Liver (tissue), 9 donors: ENCODE data around the gene KMT5C. TPM values are rescaled to one million over a fixed set of nuclear protein-coding genes. Genes with fewer than 3 reads are reported as not detected.

Experiments used
- DNase-seq: peaks from one replicate; pipeline ENCODE4 v3.0.0-alpha.2; 2017; ENCODE audit warnings: low spot score
- H3K27ac ChIP-seq, 2 donors: one replicate each; pipeline ENCODE4 v1.7.0; 2013; ENCODE audit warnings: inconsistent platforms in 2 of 2, low read length in 2 of 2, control low read depth in 1 of 2, low read depth in 1 of 2, mild to moderate bottlenecking in 1 of 2
- H3K27me3 ChIP-seq, 4 donors: one replicate each; pipeline versions ENCODE4 v1.6.1 to v1.7.0; 2013; ENCODE audit warnings: low read length in 3 of 4, inconsistent platforms in 1 of 4, mild to moderate bottlenecking in 1 of 4, moderate library complexity in 1 of 4; ENCODE audit not compliant: control insufficient read depth in 4 of 4, insufficient read depth in 4 of 4
- H3K36me3 ChIP-seq, 4 donors: one replicate each; pipeline versions ENCODE4 v1.6.1 to v1.7.0; 2013; ENCODE audit warnings: low read length in 3 of 4, mild to moderate bottlenecking in 3 of 4, low read depth in 1 of 4, moderate library complexity in 1 of 4; ENCODE audit not compliant: control insufficient read depth in 4 of 4, insufficient read depth in 3 of 4
- H3K4me1 ChIP-seq, 4 donors: one replicate each; pipeline versions ENCODE4 v1.6.1 to v1.7.0; 2013; ENCODE audit warnings: low read length in 3 of 4, mild to moderate bottlenecking in 3 of 4, moderate library complexity in 1 of 4; ENCODE audit not compliant: control insufficient read depth in 4 of 4, insufficient read depth in 4 of 4
- H3K4me3 ChIP-seq, 3 donors: one replicate each; pipeline versions ENCODE4 v1.6.1 to v1.7.0; 2013; ENCODE audit warnings: low read length in 3 of 3, control low read depth in 1 of 3, low read depth in 1 of 3, mild to moderate bottlenecking in 1 of 3
- H3K9ac ChIP-seq, 2 donors: one replicate each; pipeline ENCODE4 v1.7.0; 2013; ENCODE audit warnings: low read length in 2 of 2, mild to moderate bottlenecking in 2 of 2, moderate library complexity in 2 of 2, control low read depth in 1 of 2, low read depth in 1 of 2
- H3K9me3 ChIP-seq, 4 donors: one replicate each; pipeline versions ENCODE4 v1.6.1 to v1.7.0; 2013; ENCODE audit warnings: low read length in 3 of 4; ENCODE audit not compliant: control insufficient read depth in 4 of 4
- EGR1 ChIP-seq, 2 donors: IDR thresholded peaks; 2 replicates each; pipeline ENCODE4 v1.6.1; 2016 to 2018; ENCODE audit warnings: antibody characterized with exemption in 2 of 2, low read depth in 2 of 2
- FOXA1 ChIP-seq: IDR thresholded peaks from 2 replicates; pipeline ENCODE4 v1.6.1; 2016; ENCODE audit warnings: antibody characterized with exemption
- FOXA2 ChIP-seq: IDR thresholded peaks from 2 replicates; pipeline ENCODE4 v1.6.1; 2016; ENCODE audit warnings: antibody characterized with exemption
- GABPA ChIP-seq, 2 donors: IDR thresholded peaks in 1 of 2; conservative IDR thresholded peaks in 1 of 2; 2 replicates each; pipeline ENCODE4 v1.6.1; 2016; ENCODE audit warnings: antibody characterized with exemption in 2 of 2, mild to moderate bottlenecking in 1 of 2, moderate library complexity in 1 of 2
- HNF4A ChIP-seq, 2 donors: conservative IDR thresholded peaks; 2 replicates each; pipeline ENCODE4 v1.6.1; 2016; ENCODE audit warnings: antibody characterized with exemption in 2 of 2, mild to moderate bottlenecking in 2 of 2
- HNF4G ChIP-seq: IDR thresholded peaks from 2 replicates; pipeline ENCODE4 v1.6.1; 2016; ENCODE audit warnings: antibody characterized with exemption
- NR2F2 ChIP-seq: IDR thresholded peaks from 2 replicates; pipeline ENCODE4 v1.6.1; 2016; ENCODE audit warnings: antibody characterized with exemption
- RAD21 ChIP-seq, 2 donors: IDR thresholded peaks; 2 replicates each; pipeline ENCODE4 v1.6.1; 2016; ENCODE audit warnings: antibody characterized with exemption in 2 of 2, mild to moderate bottlenecking in 2 of 2
- REST ChIP-seq: IDR thresholded peaks from 2 replicates; pipeline ENCODE4 v1.6.1; 2016; ENCODE audit warnings: antibody characterized with exemption, mild to moderate bottlenecking
- SP1 ChIP-seq: IDR thresholded peaks from 2 replicates; pipeline ENCODE4 v1.6.1; 2018; ENCODE audit warnings: antibody characterized with exemption, mild to moderate bottlenecking
- TAF1 ChIP-seq: conservative IDR thresholded peaks from 2 replicates; pipeline ENCODE4 v1.6.1; 2016; ENCODE audit warnings: antibody characterized with exemption, mild to moderate bottlenecking
- YY1 ChIP-seq: IDR thresholded peaks from 2 replicates; pipeline ENCODE4 v1.6.1; 2016; ENCODE audit warnings: antibody characterized with exemption, mild to moderate bottlenecking
- WGBS: extraction: QIAGEN DNeasy Blood & Tissue Kit; methylation state at CpG from one replicate; pipeline ENCODE4 v1.1.7; 2013; 5-methylcytosine and 5-hydroxymethylcytosine counted together
- polyA plus RNA-seq, 2 donors: library from polyadenylated mRNA; stranded (reverse) in 1 of 2; unstranded in 1 of 2; fragments of 200-250 nt in 1 of 2; fragments of >200 nt in 1 of 2; fragmentation: Nextera tagmentation in 1 of 2; extraction: Ambion mirVana in 1 of 2; gene quantifications; one replicate each; pipeline versions ENCODE4 v1.2.1 to v1.2.3, GENCODE V29; 2013 to 2015
- total RNA-seq, 2 donors: library from RNA; depleted of rRNA; stranded (reverse); fragments of >200 nt; gene quantifications; one replicate each; pipeline ENCODE4 v1.2.3, GENCODE V29; 2014
- TF ChIP-seq, protein P1 (sequence below): fragments of 150-350 bp; IDR thresholded peaks from 2 replicates; pipeline ENCODE4 v1.5.1; 2017; ENCODE audit warnings: improper control_type of control experiment, low read depth, low read length; ENCODE audit not compliant: missing input control
- TF ChIP-seq, protein P2 (sequence below): IDR thresholded peaks from 2 replicates; pipeline ENCODE4 v1.6.1; 2016; ENCODE audit warnings: antibody characterized with exemption
- TF ChIP-seq, protein P3 (sequence below): IDR thresholded peaks from 2 replicates; pipeline ENCODE4 v1.6.1; 2016; ENCODE audit warnings: antibody characterized with exemption
- TF ChIP-seq, protein P4 (sequence below): IDR thresholded peaks from 2 replicates; pipeline ENCODE4 v1.6.1; 2016; ENCODE audit warnings: antibody characterized with exemption
- donor health status: healthy.
- donor health status: healthy.
- donor health status: healthy.
- donor health status: healthy.
- donor health status: healthy.

The KMT5C gene
- total and polyA plus RNA-seq, 4 donors: 1.1 to 11.6 (median 3.0) TPM

DNA sequence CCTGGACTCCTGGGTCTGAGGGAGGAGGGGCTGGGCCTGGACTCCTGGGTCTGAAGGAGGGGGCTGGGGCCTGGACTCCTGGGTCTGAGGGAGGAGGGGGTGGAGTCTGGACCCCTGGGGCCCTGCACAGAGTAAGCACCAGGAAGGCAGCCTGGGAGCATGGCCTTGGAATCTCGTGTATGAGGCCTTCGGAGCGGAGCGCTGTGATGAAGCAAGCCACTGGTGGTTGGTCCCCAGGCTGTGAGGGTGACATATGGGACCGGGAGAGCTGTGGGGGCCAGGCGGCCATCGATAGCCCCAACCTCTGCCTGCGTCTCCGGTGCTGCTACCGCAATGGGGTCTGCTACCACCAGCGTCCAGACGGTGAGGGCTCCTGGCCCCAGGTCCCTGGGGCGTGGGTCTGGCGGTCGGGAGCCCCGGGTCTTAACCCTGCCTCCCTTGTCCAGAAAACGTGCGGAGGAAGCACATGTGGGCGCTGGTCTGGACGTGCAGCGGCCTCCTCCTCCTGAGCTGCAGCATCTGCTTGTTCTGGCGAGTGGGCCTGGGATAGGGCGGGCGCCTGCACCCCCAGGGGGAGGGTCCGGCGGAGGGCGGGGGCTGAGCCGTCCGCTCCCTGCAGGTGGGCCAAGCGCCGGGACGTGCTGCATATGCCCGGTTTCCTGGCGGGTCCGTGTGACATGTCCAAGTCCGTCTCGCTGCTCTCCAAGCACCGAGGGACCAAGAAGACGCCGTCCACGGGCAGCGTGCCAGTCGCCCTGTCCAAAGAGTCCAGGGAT, 37.9 kb downstream of the KMT5C start:
- H3K9me3 ChIP-seq: no peaks in the 10 kb centered on the region
- no peaks in the 10 kb centered on the region for H3K36me3 ChIP-seq
- peaks cover 0 to 4% (median 3%) of the 10 kb centered on the region in 4 donors for H3K27me3 ChIP-seq
- no peak for DNase-seq
- WGBS: 20% methylated on average over 43 of the region's 43 CpGs
- no peak overlapping the region for H3K4me3 ChIP-seq
- H3K9ac ChIP-seq: no peak overlapping the region
- H3K4me1 ChIP-seq: peaks cover 0 to 2% (median 0%) of the 10 kb centered on the region in 4 donors
- H3K27ac ChIP-seq: no peak overlapping the region
- TF ChIP-seq, protein P1, sequence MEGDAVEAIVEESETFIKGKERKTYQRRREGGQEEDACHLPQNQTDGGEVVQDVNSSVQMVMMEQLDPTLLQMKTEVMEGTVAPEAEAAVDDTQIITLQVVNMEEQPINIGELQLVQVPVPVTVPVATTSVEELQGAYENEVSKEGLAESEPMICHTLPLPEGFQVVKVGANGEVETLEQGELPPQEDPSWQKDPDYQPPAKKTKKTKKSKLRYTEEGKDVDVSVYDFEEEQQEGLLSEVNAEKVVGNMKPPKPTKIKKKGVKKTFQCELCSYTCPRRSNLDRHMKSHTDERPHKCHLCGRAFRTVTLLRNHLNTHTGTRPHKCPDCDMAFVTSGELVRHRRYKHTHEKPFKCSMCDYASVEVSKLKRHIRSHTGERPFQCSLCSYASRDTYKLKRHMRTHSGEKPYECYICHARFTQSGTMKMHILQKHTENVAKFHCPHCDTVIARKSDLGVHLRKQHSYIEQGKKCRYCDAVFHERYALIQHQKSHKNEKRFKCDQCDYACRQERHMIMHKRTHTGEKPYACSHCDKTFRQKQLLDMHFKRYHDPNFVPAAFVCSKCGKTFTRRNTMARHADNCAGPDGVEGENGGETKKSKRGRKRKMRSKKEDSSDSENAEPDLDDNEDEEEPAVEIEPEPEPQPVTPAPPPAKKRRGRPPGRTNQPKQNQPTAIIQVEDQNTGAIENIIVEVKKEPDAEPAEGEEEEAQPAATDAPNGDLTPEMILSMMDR: no peak
- TF ChIP-seq, protein P2, sequence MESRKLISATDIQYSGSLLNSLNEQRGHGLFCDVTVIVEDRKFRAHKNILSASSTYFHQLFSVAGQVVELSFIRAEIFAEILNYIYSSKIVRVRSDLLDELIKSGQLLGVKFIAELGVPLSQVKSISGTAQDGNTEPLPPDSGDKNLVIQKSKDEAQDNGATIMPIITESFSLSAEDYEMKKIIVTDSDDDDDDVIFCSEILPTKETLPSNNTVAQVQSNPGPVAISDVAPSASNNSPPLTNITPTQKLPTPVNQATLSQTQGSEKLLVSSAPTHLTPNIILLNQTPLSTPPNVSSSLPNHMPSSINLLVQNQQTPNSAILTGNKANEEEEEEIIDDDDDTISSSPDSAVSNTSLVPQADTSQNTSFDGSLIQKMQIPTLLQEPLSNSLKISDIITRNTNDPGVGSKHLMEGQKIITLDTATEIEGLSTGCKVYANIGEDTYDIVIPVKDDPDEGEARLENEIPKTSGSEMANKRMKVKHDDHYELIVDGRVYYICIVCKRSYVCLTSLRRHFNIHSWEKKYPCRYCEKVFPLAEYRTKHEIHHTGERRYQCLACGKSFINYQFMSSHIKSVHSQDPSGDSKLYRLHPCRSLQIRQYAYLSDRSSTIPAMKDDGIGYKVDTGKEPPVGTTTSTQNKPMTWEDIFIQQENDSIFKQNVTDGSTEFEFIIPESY: no peak
- TF ChIP-seq YY1 (no peak), SP1 (no peak), EGR1 (IDR thresholded peaks at IDR 0.05; ENCODE audit: low read depth in 2 of 2) (no peak), REST (no peak), HNF4G (no peak)
- TF ChIP-seq, protein P3, sequence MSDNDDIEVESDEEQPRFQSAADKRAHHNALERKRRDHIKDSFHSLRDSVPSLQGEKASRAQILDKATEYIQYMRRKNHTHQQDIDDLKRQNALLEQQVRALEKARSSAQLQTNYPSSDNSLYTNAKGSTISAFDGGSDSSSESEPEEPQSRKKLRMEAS: no peak
- TF ChIP-seq, protein P4, sequence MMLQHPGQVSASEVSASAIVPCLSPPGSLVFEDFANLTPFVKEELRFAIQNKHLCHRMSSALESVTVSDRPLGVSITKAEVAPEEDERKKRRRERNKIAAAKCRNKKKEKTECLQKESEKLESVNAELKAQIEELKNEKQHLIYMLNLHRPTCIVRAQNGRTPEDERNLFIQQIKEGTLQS: no peak

DNA sequence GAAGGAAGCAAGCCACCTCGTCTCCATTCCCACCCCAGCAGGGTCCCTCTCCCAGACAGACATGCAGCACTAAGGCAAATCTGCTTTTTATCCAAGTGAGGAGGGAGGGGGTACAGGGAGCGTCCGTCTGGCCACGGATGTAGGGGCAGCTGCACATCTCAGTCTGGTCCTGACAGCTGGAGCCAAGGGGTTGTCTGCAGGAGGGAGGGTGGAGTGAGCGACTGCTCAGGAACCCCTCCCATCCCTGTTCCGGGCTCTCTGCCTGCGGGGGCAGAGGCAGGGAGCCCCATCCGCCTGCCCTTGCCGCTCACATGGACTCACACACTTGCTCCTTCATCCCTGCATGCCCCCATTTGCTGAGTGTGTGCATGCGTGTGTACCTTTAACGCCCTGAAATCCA, 39.5 kb downstream of the KMT5C start:
- WGBS: 74% methylated on average over 11 of the region's 11 CpGs
- no peak overlapping the region for H3K27ac ChIP-seq
- no peaks in the 10 kb centered on the region for H3K36me3 ChIP-seq
- H3K27me3 ChIP-seq: peaks cover 0 to 2% (median 2%) of the 10 kb centered on the region in 4 donors
- H3K9me3 ChIP-seq: no peaks in the 10 kb centered on the region
- no peak overlapping the region for H3K4me3 ChIP-seq
- H3K4me1 ChIP-seq: peaks cover 4 to 6% (median 5%) of the 10 kb centered on the region in 4 donors
- no peak for DNase-seq
- no peak overlapping the region for H3K9ac ChIP-seq
- no peak for TF ChIP-seq YY1
- TF ChIP-seq NR2F2: no peak
- TF ChIP-seq HNF4A (conservative IDR thresholded peaks at IDR 0.05): no peak
- TF ChIP-seq, protein P1: no peak
- no peak for TF ChIP-seq SP1
- TF ChIP-seq FOXA1: no peak
- TF ChIP-seq RAD21 (IDR thresholded peaks at IDR 0.05): no peak
- no peak for TF ChIP-seq REST
- TF ChIP-seq GABPA (IDR thresholded peaks at IDR 0.05 in 1 of 2, conservative IDR thresholded peaks at IDR 0.05 in 1 of 2): no peak
- no peak for TF ChIP-seq FOXA2
- TF ChIP-seq TAF1: no peak
- TF ChIP-seq, protein P3: no peak
